Measurements from ENCODE around the gene VIM. TPM values are rescaled to one million over a fixed set of nuclear protein-coding genes. Genes with fewer than 3 reads are reported as not detected.

VIM gene
- 4,550 and 7,192 TPM in 2 replicates for total RNA-seq
- polyA plus RNA-seq: 4,882 and 6,609 TPM in 2 replicates
- 5,279 and 8,158 TPM in 2 replicates for polyA plus RNA-seq (2012)
- polyA minus RNA-seq (ENCODE audit: low replicate concordance): 3,855 and 6,261 TPM in 2 replicates

- Histone ChIP-seq H2AFZ (ENCODE audit: low read length) (no peak within 1 kb of the TSS), H3K9me3 (ENCODE audit: control insufficient read depth, insufficient read depth, low read depth, low read length) (no peaks in the 10 kb centered on the region), H3K9ac (ENCODE audit: insufficient read depth, low read length) (peak within 1 kb of the TSS; percentile 99), H3K36me3 (ENCODE audit: control insufficient read depth, insufficient read depth, low read length) (peaks cover 13% of the 10 kb centered on the region), H3K4me3 (replicated peaks in 1 of 4; ENCODE audit: control extremely low read depth in 1 of 4, insufficient read depth in 1 of 4, low read depth in 3 of 4, low read length in 4 of 4) (peak within 1 kb of the TSS; percentile 82 to 100 (median 90)), H3K27me3 (ENCODE audit: control insufficient read depth, insufficient read depth, low read length) (no peaks in the 10 kb centered on the region), H3K79me2 (ENCODE audit: control insufficient read depth, insufficient read depth, low read length) (peaks cover 50% of the 10 kb centered on the region), H3K4me1 (ENCODE audit: control insufficient read depth, extremely low read depth, insufficient read depth, low read length) (peaks cover 13% of the 10 kb centered on the region), H4K20me1 (ENCODE audit: control insufficient read depth, extremely low read depth, insufficient read depth, low read length) (peaks cover 19% of the 10 kb centered on the region), H3K4me2 (ENCODE audit: extremely low read depth, insufficient read depth, low read length) (peak within 1 kb of the TSS; percentile 100), H3K27ac (ENCODE audit: insufficient read depth, low read length) (peak within 1 kb of the TSS; percentile 98)
- DNase-seq (ENCODE audit: low read depth in 2 of 2): peak; percentile 98
- TF ChIP-seq CTCF (conservative IDR thresholded peaks at IDR 0.05 in 1 of 2, IDR thresholded peaks at IDR 0.05 in 1 of 2; ENCODE audit: low read depth in 1 of 2, low read length in 2 of 2) (no peak), EZH2 (IDR thresholded peaks at IDR 0.05; ENCODE audit: low read length, missing control alignments) (no peak)
These were observed at the start of gene VIM for GRCh38 chr10:17228091-17229015. Gene VIM, plus strand, starts transcription at chr10:17228241. Its CDS starts 1,182 bp downstream, at chr10:17229423.

GRCh38 chr10:17179002-17179401 is 49.0 kb upstream of the VIM start:
- no peak overlapping the region for H3K4me2 ChIP-seq (ENCODE audit: extremely low read depth, insufficient read depth, low read length)
- H3K36me3 ChIP-seq (ENCODE audit: control insufficient read depth, insufficient read depth, low read length): no peaks in the 10 kb centered on the region
- no peak overlapping the region for H2AFZ ChIP-seq (ENCODE audit: low read length)
- H3K27ac ChIP-seq (ENCODE audit: insufficient read depth, low read length): no peak overlapping the region
- H3K79me2 ChIP-seq (ENCODE audit: control insufficient read depth, insufficient read depth, low read length): no peaks in the 10 kb centered on the region
- no peaks in the 10 kb centered on the region for H3K27me3 ChIP-seq (ENCODE audit: control insufficient read depth, insufficient read depth, low read length)
- no peaks in the 10 kb centered on the region for H4K20me1 ChIP-seq (ENCODE audit: control insufficient read depth, extremely low read depth, insufficient read depth, low read length)
- no peak overlapping the region for H3K9ac ChIP-seq (ENCODE audit: insufficient read depth, low read length)
- no peak overlapping the region for H3K4me3 ChIP-seq (replicated peaks in 1 of 4; ENCODE audit: control extremely low read depth in 1 of 4, insufficient read depth in 1 of 4, low read depth in 3 of 4, low read length in 4 of 4)
- no peaks in the 10 kb centered on the region for H3K9me3 ChIP-seq (ENCODE audit: control insufficient read depth, insufficient read depth, low read depth, low read length)
- H3K4me1 ChIP-seq (ENCODE audit: control insufficient read depth, extremely low read depth, insufficient read depth, low read length): no peaks in the 10 kb centered on the region
- TF ChIP-seq CTCF (conservative IDR thresholded peaks at IDR 0.05 in 1 of 2, IDR thresholded peaks at IDR 0.05 in 1 of 2; ENCODE audit: low read depth in 1 of 2, low read length in 2 of 2) (no peak), EZH2 (IDR thresholded peaks at IDR 0.05; ENCODE audit: low read length, missing control alignments) (no peak)
- DNase-seq (ENCODE audit: low read depth in 2 of 2): peak in 1 of 2 donors; percentile 82

- Histone ChIP-seq H3K27ac (ENCODE audit: insufficient read depth, low read length) (no peak overlapping the region), H3K36me3 (ENCODE audit: control insufficient read depth, insufficient read depth, low read length) (no peaks in the 10 kb centered on the region), H4K20me1 (ENCODE audit: control insufficient read depth, extremely low read depth, insufficient read depth, low read length) (no peaks in the 10 kb centered on the region), H3K27me3 (ENCODE audit: control insufficient read depth, insufficient read depth, low read length) (no peaks in the 10 kb centered on the region), H3K9ac (ENCODE audit: insufficient read depth, low read length) (no peak overlapping the region), H3K4me1 (ENCODE audit: control insufficient read depth, extremely low read depth, insufficient read depth, low read length) (no peaks in the 10 kb centered on the region), H3K4me2 (ENCODE audit: extremely low read depth, insufficient read depth, low read length) (no peak overlapping the region), H3K4me3 (replicated peaks in 1 of 4; ENCODE audit: control extremely low read depth in 1 of 4, insufficient read depth in 1 of 4, low read depth in 3 of 4, low read length in 4 of 4) (no peak overlapping the region), H2AFZ (ENCODE audit: low read length) (no peak overlapping the region), H3K79me2 (ENCODE audit: control insufficient read depth, insufficient read depth, low read length) (no peaks in the 10 kb centered on the region), H3K9me3 (ENCODE audit: control insufficient read depth, insufficient read depth, low read depth, low read length) (no peaks in the 10 kb centered on the region)
- no peak for TF ChIP-seq EZH2 (IDR thresholded peaks at IDR 0.05; ENCODE audit: low read length, missing control alignments)
- no peak for DNase-seq (ENCODE audit: low read depth in 2 of 2)
These were observed 46.9 kb upstream of the VIM start for GRCh38 chr10:17181110-17181509.

All from fibroblast of lung (primary cell).